Occipital lobe (tissue), 2 donors: ENCODE data around the gene ARL4C. TPM values are rescaled to one million over a fixed set of nuclear protein-coding genes. Genes with fewer than 3 reads are reported as not detected.

Experiments
- DNase-seq: peaks from one replicate; lab custom pipeline; 2025; lab: John Stamatoyannopoulos, UW
- total RNA-seq: library from RNA; depleted of rRNA; stranded (reverse); fragments of >200 nt; gene quantifications from one replicate; pipeline ENCODE4 v1.2.3, GENCODE V29; 2014

The ARL4C gene
- total RNA-seq, 1 donor from 2014 or later: 50.2 TPM

- DNase-seq: no peak
Measured at GRCh38 chr2:234447189-234447588, 49.7 kb downstream of the ARL4C start.

- DNase-seq: no peak
Measured at GRCh38 chr2:234446404-234447076, 50.3 kb downstream of the ARL4C start.

- no peak for DNase-seq
Measured at GRCh38 chr2:234444893-234445292, 52.0 kb downstream of the ARL4C start.

GRCh38 chr2:234444242-234444730 lies 52.6 kb downstream of the ARL4C start:
- no peak for DNase-seq
